IMR-90 (cell line): ENCODE measurements around the gene LRP11. TPM values are rescaled to one million over a fixed set of nuclear protein-coding genes. Genes with fewer than 3 reads are reported as not detected.

ENCODE experiments used
- ATAC-seq: fragments of 200-7000 bp; cut with Tn5 transposase; 2 replicates; pipeline ENCODE4 v1.9.1; 2020; ENCODE audit warnings: low read depth, mild to moderate bottlenecking, moderate library complexity
- BruUV-seq: library from RNA; stranded (reverse); fragments of 400-500 nt; replicated peaks from 2 replicates; lab custom pipeline; 2021; lab: Mats Ljungman, UMichigan
- CTCF ChIA-PET: fragments of 300-600 bp; formaldehyde crosslinking; extraction: SDS; loops from one replicate; lab custom pipeline; 2021; ENCODE audit warnings: antibody characterized with exemption; lab: Yijun Ruan, JAX
- POLR2A ChIA-PET: fragments of 300-600 bp; sonication (Branson Sonifier 250); formaldehyde crosslinking; loops from one replicate; lab custom pipeline; 2022; ENCODE audit warnings: antibody characterized with exemption; ENCODE audit not compliant: unreplicated experiment; lab: Charles Lee
- DNase-seq: peaks from one replicate; pipeline ENCODE4 v3.0.0; 2013
- H2AFZ ChIP-seq: replicated peaks from 2 replicates; pipeline ENCODE3; 2013; ENCODE audit warnings: low read length, mild to moderate bottlenecking; ENCODE audit not compliant: poor library complexity
- H2AK5ac ChIP-seq: 2 replicates; pipeline ENCODE4 v1.6.1; 2013; ENCODE audit warnings: low read depth, low read length, inconsistent platforms
- H2AK9ac ChIP-seq: replicated peaks from 2 replicates; pipeline ENCODE3; 2013; ENCODE audit warnings: mild to moderate bottlenecking, low read depth, low read length, moderate library complexity; ENCODE audit not compliant: poor library complexity
- H2BK120ac ChIP-seq: 2 replicates; pipeline ENCODE4 v1.6.1; 2013; ENCODE audit warnings: low read depth, low read length, inconsistent platforms
- H2BK15ac ChIP-seq: 3 replicates; pipeline ENCODE4 v1.6.1; 2013; ENCODE audit warnings: low read depth, low read length, inconsistent platforms
- H2BK20ac ChIP-seq: 2 replicates; pipeline ENCODE4 v1.6.1; 2013; ENCODE audit warnings: low read depth, mild to moderate bottlenecking, inconsistent platforms, low read length, moderate library complexity
- H2BK5ac ChIP-seq: 2 replicates; pipeline ENCODE4 v1.6.1; 2013; ENCODE audit warnings: mild to moderate bottlenecking, low read depth, low read length, inconsistent platforms; ENCODE audit not compliant: poor library complexity, severe bottlenecking
- H3K14ac ChIP-seq: replicated peaks from 2 replicates; pipeline ENCODE4 v1.6.1; 2013; ENCODE audit warnings: low read depth, low read length, inconsistent platforms
- H3K18ac ChIP-seq: 2 replicates; pipeline ENCODE4 v1.6.1; 2013; ENCODE audit warnings: low read depth, low read length, control low read depth
- H3K23ac ChIP-seq: 2 replicates; pipeline ENCODE4 v1.6.1; 2013; ENCODE audit warnings: low read depth, low read length, inconsistent platforms
- H3K27ac ChIP-seq: 2 replicates; pipeline ENCODE4 v1.5.1; 2013; ENCODE audit warnings: mild to moderate bottlenecking, control low read depth, low read length; ENCODE audit not compliant: insufficient read depth
- H3K27me3 ChIP-seq: 2 replicates; pipeline ENCODE4 v1.6.1; 2013; ENCODE audit warnings: low read length; ENCODE audit not compliant: control insufficient read depth, insufficient read depth
- H3K36me3 ChIP-seq: 2 replicates; pipeline ENCODE4 v1.6.1; 2013; ENCODE audit warnings: low read length, mixed read lengths; ENCODE audit not compliant: control insufficient read depth, insufficient read depth
- H3K4ac ChIP-seq: 2 replicates; pipeline ENCODE4 v1.6.1; 2013; ENCODE audit warnings: low read depth, low read length, inconsistent platforms
- H3K4me1 ChIP-seq: 2 replicates; pipeline ENCODE4 v1.6.1; 2013; ENCODE audit warnings: low read length, mixed read lengths; ENCODE audit not compliant: control insufficient read depth, insufficient read depth
- H3K4me2 ChIP-seq: 2 replicates; pipeline ENCODE4 v1.6.1; 2013; ENCODE audit warnings: low read depth, mild to moderate bottlenecking, control low read depth, low read length, moderate library complexity
- H3K4me3 ChIP-seq: 2 replicates; pipeline ENCODE4 v1.5.1; 2013; ENCODE audit warnings: low read depth, mild to moderate bottlenecking, control low read depth, low read length, moderate library complexity; ENCODE audit not compliant: insufficient read depth
- H3K56ac ChIP-seq: 2 replicates; pipeline ENCODE4 v1.6.1; 2013; ENCODE audit warnings: low read length, inconsistent platforms; ENCODE audit not compliant: insufficient read depth; ENCODE audit errors: extremely low read depth
- H3K79me1 ChIP-seq, 2 experiments: 2 replicates each; pipeline ENCODE4 v1.6.1; 2013; ENCODE audit warnings: low read length in 2 of 2, inconsistent platforms in 1 of 2, low read depth in 1 of 2
- H3K9ac ChIP-seq: 2 replicates; pipeline ENCODE4 v1.6.1; 2013; ENCODE audit warnings: low read depth, low read length, control low read depth
- H3K9me1 ChIP-seq: 2 replicates; pipeline ENCODE4 v1.6.1; 2013; ENCODE audit warnings: low read length, inconsistent platforms; ENCODE audit not compliant: insufficient read depth
- H3K9me3 ChIP-seq: 2 replicates; pipeline ENCODE4 v1.6.1; 2013; ENCODE audit warnings: low read length; ENCODE audit not compliant: control insufficient read depth, insufficient read depth
- H4K20me1 ChIP-seq: 2 replicates; pipeline ENCODE4 v1.6.1; 2013; ENCODE audit warnings: low read length, inconsistent platforms; ENCODE audit not compliant: insufficient read depth
- H4K5ac ChIP-seq: 2 replicates; pipeline ENCODE4 v1.6.1; 2013; ENCODE audit warnings: mild to moderate bottlenecking, low read depth, low read length, control low read depth
- H4K8ac ChIP-seq, 2 experiments: 2 replicates each; pipeline ENCODE4 v1.6.1; 2013; ENCODE audit warnings: low read depth in 2 of 2, low read length in 2 of 2, control low read depth in 1 of 2, inconsistent platforms in 1 of 2
- H4K91ac ChIP-seq: 2 replicates; pipeline ENCODE4 v1.6.1; 2013; ENCODE audit warnings: low read depth, low read length, inconsistent platforms; ENCODE audit not compliant: insufficient read depth
- CHD1 ChIP-seq: IDR thresholded peaks from 2 replicates; pipeline ENCODE4 v1.6.1; 2012; ENCODE audit warnings: low read depth, low read length, improper control_type of control experiment
- ELK1 ChIP-seq: fragments of 150-350 bp; IDR thresholded peaks from 2 replicates; pipeline ENCODE4 v1.6.1; 2016; ENCODE audit warnings: low read depth, mild to moderate bottlenecking, low read length, moderate library complexity, borderline replicate concordance
- FOS ChIP-seq: fragments of 150-350 bp; IDR thresholded peaks from 2 replicates; pipeline ENCODE4 v1.6.1; 2016; ENCODE audit warnings: low read depth, low read length
- MAFK ChIP-seq: IDR thresholded peaks from 2 replicates; pipeline ENCODE4 v1.6.1; 2012; ENCODE audit warnings: low read depth, low read length, improper control_type of control experiment
- MAZ ChIP-seq: IDR thresholded peaks from 2 replicates; pipeline ENCODE4 v1.6.1; 2012; ENCODE audit warnings: low read depth, mild to moderate bottlenecking, low read length, improper control_type of control experiment, moderate library complexity, borderline replicate concordance
- MXI1 ChIP-seq: IDR thresholded peaks from 2 replicates; pipeline ENCODE4 v1.6.1; 2012; ENCODE audit warnings: low read depth, mild to moderate bottlenecking, low read length, moderate library complexity, borderline replicate concordance
- NFE2L2 ChIP-seq: fragments of 150-350 bp; IDR thresholded peaks from 2 replicates; pipeline ENCODE4 v1.6.1; 2016; ENCODE audit warnings: low read depth, mild to moderate bottlenecking, low read length
- POLR2A ChIP-seq: IDR thresholded peaks from 2 replicates; pipeline ENCODE4 v1.6.1; 2012; ENCODE audit warnings: mild to moderate bottlenecking, low read depth, low read length
- RAD21 ChIP-seq: IDR thresholded peaks from 2 replicates; pipeline ENCODE4 v1.6.1; 2012; ENCODE audit warnings: low read length, improper control_type of control experiment
- RCOR1 ChIP-seq: IDR thresholded peaks from 2 replicates; pipeline ENCODE4 v1.6.1; 2012; ENCODE audit warnings: mild to moderate bottlenecking, low read length, improper control_type of control experiment; ENCODE audit not compliant: insufficient replicate concordance
- RFX5 ChIP-seq: IDR thresholded peaks from 2 replicates; pipeline ENCODE4 v1.8.0; 2012; ENCODE audit warnings: low read depth, mild to moderate bottlenecking, low read length, moderate library complexity
- SMC3 ChIP-seq: fragments of 150-350 bp; IDR thresholded peaks from 2 replicates; pipeline ENCODE4 v1.6.1; 2016; ENCODE audit warnings: low read depth, mild to moderate bottlenecking, antibody characterized with exemption, low read length, moderate library complexity
- USF2 ChIP-seq: fragments of 150-350 bp; IDR thresholded peaks from 2 replicates; pipeline ENCODE4 v1.6.1; 2017; ENCODE audit warnings: mild to moderate bottlenecking, antibody characterized with exemption, low read length, low read depth
- WGBS, 2 experiments: methylation state at CpG; one replicate each; pipeline versions ENCODE4 v1.1.5 to v1.1.7; 2013; ENCODE audit warnings: missing lambda C conversion rate in 2 of 2; ENCODE audit not compliant: insufficient read length in 1 of 2; ENCODE audit errors: extremely low coverage in 2 of 2; 5-methylcytosine and 5-hydroxymethylcytosine counted together
- dilution Hi-C: fragments of 300-500 bp; cut with HindIII; formaldehyde crosslinking; loops from one replicate; pipeline ENCODE4 v1.14.3; 2018; ENCODE audit warnings: low sequenced_read_pairs; ENCODE audit not compliant: unreplicated experiment
- in situ Hi-C: fragments of 300-500 bp; cut with MboI; formaldehyde crosslinking; loops from 3 replicates; pipeline ENCODE4 v1.14.3; 2019; ENCODE audit warnings: low sequenced_read_pairs, inconsistent platforms, mixed read lengths
- intact Hi-C: fragments of 100-400 bp; cut with micrococcal nuclease; formaldehyde crosslinking; loops from 2 replicates; pipeline ENCODE4 v1.10.0; 2022
- polyA plus RNA-seq, 3 experiments: library from polyadenylated mRNA; depleted of rRNA; stranded (reverse); fragments of >200 nt; gene quantifications; 2 replicates each; pipeline ENCODE4 v1.2.3, GENCODE V29; 2012; ENCODE audit warnings: low replicate concordance in 1 of 3
- total RNA-seq: library from RNA; depleted of rRNA; stranded (reverse); fragments of >200 nt; gene quantifications from 2 replicates; pipeline ENCODE4 v1.2.3, GENCODE V29; 2012

The LRP11 gene
- total and polyA plus RNA-seq, 2 of the 4 experiments (the other 2 are of a cell fraction) = 48.8 to 63.8 TPM

- peaks cover 34% of the 10 kb centered on the region for H3K4me1 ChIP-seq
- no peak overlapping the region for H3K4me3 ChIP-seq
- dilution Hi-C loops (no loop called here), in situ Hi-C loops (loop anchor here (25.0 kb wide), 1 partner anchor 1218 kb away; no protein-coding TSS in a partner anchor), intact Hi-C loops (no loop called here)
- H3K14ac ChIP-seq = peak overlapping the region; percentile 58
- H3K27me3 ChIP-seq = no peaks in the 10 kb centered on the region
- peak overlapping the region; percentile 86 for H4K5ac ChIP-seq
- peak overlapping the region; percentile 82 for H3K27ac ChIP-seq
- peak overlapping the region; percentile 93 for H3K4ac ChIP-seq
- ATAC-seq (no peak), DNase-seq (no peak)
- no peak overlapping the region for H2AFZ ChIP-seq
- peak overlapping the region; percentile 23; the same call in 1 of the 2 replicates for H2BK20ac ChIP-seq
- H4K8ac ChIP-seq = peak overlapping the region in 1 of 2 experiments; percentile 64; a peak in 2 of 4 replicates
- WGBS, 2 experiments = no CpG with 5 or more reads among the region's 2 CpGs
- H2BK120ac ChIP-seq = peak overlapping the region; percentile 91
- H3K4me2 ChIP-seq = 0 out of 2 replicates have a peak overlapping the region, but pooled peaks have one; percentile 19
- H3K56ac ChIP-seq = 0 out of 2 replicates have a peak overlapping the region, but pooled peaks have one; percentile 33
- H3K79me1 ChIP-seq = peaks cover 23 to 62% of the 10 kb centered on the region in 2 experiments
- peaks cover 31% of the 10 kb centered on the region for H3K9me1 ChIP-seq
- peak overlapping the region; percentile 42; the same call in 1 of the 2 replicates for H3K9ac ChIP-seq
- peaks cover 9% of the 10 kb centered on the region; the same call in 1 of the 2 replicates for H3K36me3 ChIP-seq
- no TSS peak for BruUV-seq
- H2BK15ac ChIP-seq = peak overlapping the region; percentile 93; the same call in 2 of the 3 replicates
- peak overlapping the region; percentile 46 for H2BK5ac ChIP-seq
- no peak overlapping the region; the same call in 1 of the 2 replicates for H3K23ac ChIP-seq
- no peak overlapping the region for H2AK9ac ChIP-seq
- peak overlapping the region; percentile 68 for H2AK5ac ChIP-seq
- peak overlapping the region; percentile 92 for H3K18ac ChIP-seq
- peaks cover 15% of the 10 kb centered on the region for H4K20me1 ChIP-seq
- ChIA-PET POLR2A (no interaction called here), CTCF (interaction anchor here (0.6 kb wide), 1 partner anchor 18 kb away, joined by 3 read pairs; no protein-coding TSS in a partner anchor)
- H4K91ac ChIP-seq = peak overlapping the region; percentile 84; the same call in 1 of the 2 replicates
- H3K9me3 ChIP-seq = no peaks in the 10 kb centered on the region
- no peak for TF ChIP-seq NFE2L2
- no peak for TF ChIP-seq MXI1
- no peak for TF ChIP-seq RFX5
- TF ChIP-seq CHD1 = no peak
- TF ChIP-seq POLR2A = no peak
- no peak for TF ChIP-seq MAFK
- no peak for TF ChIP-seq FOS
- no peak for TF ChIP-seq RAD21
- TF ChIP-seq USF2 = no peak
- no peak for TF ChIP-seq ELK1
- TF ChIP-seq MAZ = no peak
- no peak for TF ChIP-seq RCOR1
- TF ChIP-seq SMC3 = no peak
Observed at GRCh38 chr6:149844480-149844879, 19.7 kb downstream of the LRP11 start.
